Suppressor macrophage treated with lipopolysaccharide for 4 hours (primary cell): ENCODE measurements around the gene VCAM1.
A peak's percentile ranks its signal among the peaks of the same experiment; 100 is the strongest.
"Not testable (repeated sequence)": the region's sequence is repeated elsewhere in the genome, so short reads cannot be mapped to it uniquely, and the experiment has no call there.

Experiments used
- DNase-seq: peaks from one replicate; pipeline ENCODE4 v3.0.0-alpha.2; 2020

Gene VCAM1

GRCh38 chr1:100719490-100719889 is at the start of gene VCAM1:
TSS of gene VCAM1 (plus strand) at chr1:100719742. CDS start at chr1:100719861, 119 bp downstream.
- DNase-seq: no peak

GRCh38 chr1:100670083-100670482 is 49.5 kb upstream of the VCAM1 start:
- no peak for DNase-seq

GRCh38 chr1:100671601-100672000 is 47.9 kb upstream of the VCAM1 start:
- peak; percentile 33 for DNase-seq

- peak; percentile 62 for DNase-seq
Observed at GRCh38 chr1:100683448-100684349, 35.8 kb upstream of the VCAM1 start.

- DNase-seq: peak; percentile 12
Observed at GRCh38 chr1:100699744-100700143, 19.8 kb upstream of the VCAM1 start.

- DNase-seq: no peak
Observed at GRCh38 chr1:100700586-100700985, 19.0 kb upstream of the VCAM1 start.

- DNase-seq: no peak
Observed at GRCh38 chr1:100703052-100703451, 16.5 kb upstream of the VCAM1 start.

GRCh38 chr1:100703716-100704115 is 15.8 kb upstream of the VCAM1 start:
- no peak for DNase-seq

- no peak for DNase-seq
Observed at GRCh38 chr1:100704473-100704872, 15.1 kb upstream of the VCAM1 start.

- DNase-seq: no peak
Observed at GRCh38 chr1:100706296-100706695, 13.2 kb upstream of the VCAM1 start.

GRCh38 chr1:100706856-100707255 is 12.7 kb upstream of the VCAM1 start:
- no peak for DNase-seq

- DNase-seq: no peak
Observed at GRCh38 chr1:100708476-100709062, 11.0 kb upstream of the VCAM1 start.

GRCh38 chr1:100710906-100711682 is 8.4 kb upstream of the VCAM1 start:
- no peak for DNase-seq

- DNase-seq: not testable (repeated sequence)
Observed at GRCh38 chr1:100713027-100713426, 6.5 kb upstream of the VCAM1 start.

- DNase-seq: no peak
Observed at GRCh38 chr1:100713626-100714025, 5.9 kb upstream of the VCAM1 start.

- DNase-seq: no peak
Observed at GRCh38 chr1:100714599-100714998, 4.9 kb upstream of the VCAM1 start.

GRCh38 chr1:100717218-100717617 is 2.3 kb upstream of the VCAM1 start:
- peak; percentile 5 for DNase-seq

- peak; percentile 78 for DNase-seq
Observed at GRCh38 chr1:100718581-100718980, 961 bp upstream of the VCAM1 start.

GRCh38 chr1:100720101-100720500 is 559 bp downstream of the VCAM1 start:
- no peak for DNase-seq

- no peak for DNase-seq
Observed at GRCh38 chr1:100720751-100721150, 1.2 kb downstream of the VCAM1 start.

- DNase-seq: peak; percentile 8
Observed at GRCh38 chr1:100721526-100722207, 2.1 kb downstream of the VCAM1 start.

- no peak for DNase-seq
Observed at GRCh38 chr1:100722221-100722620, 2.7 kb downstream of the VCAM1 start.

- DNase-seq: no peak
Observed at GRCh38 chr1:100724281-100724680, 4.7 kb downstream of the VCAM1 start.
